PC-3 (cell line): ENCODE results near the gene CHMP6. TPM values are rescaled to one million over a fixed set of nuclear protein-coding genes. Genes with fewer than 3 reads are reported as not detected.
"Not testable (repeated sequence)": the region's sequence is repeated elsewhere in the genome, so short reads cannot be mapped to it uniquely, and the experiment has no call there.

Experiments
- ATAC-seq: fragments of 200-7000 bp; cut with Tn5 transposase; 2 replicates; pipeline ENCODE4 v1.9.1; 2020; ENCODE audit warnings: mild to moderate bottlenecking, moderate library complexity
- BruUV-seq: library from RNA; stranded (reverse); fragments of 400-500 nt; replicated peaks from 2 replicates; lab custom pipeline; 2021; lab: Mats Ljungman, UMichigan
- CTCF ChIA-PET: fragments of 300-600 bp; sonication (Branson Sonifier 250); formaldehyde crosslinking; loops from one replicate; lab custom pipeline; 2022; ENCODE audit warnings: antibody characterized with exemption; lab: Charles Lee
- POLR2A ChIA-PET: fragments of 300-600 bp; sonication (Branson Sonifier 250); formaldehyde crosslinking; loops from one replicate; lab custom pipeline; 2022; ENCODE audit warnings: antibody characterized with exemption; ENCODE audit not compliant: unreplicated experiment; lab: Charles Lee
- DNase-seq: peaks from one replicate; pipeline ENCODE4 v3.0.0-alpha.2; 2015
- H2AFZ ChIP-seq: fragments of 300-600 bp; sonication (generic); 2 replicates; pipeline ENCODE4 v1.6.0; 2016; ENCODE audit warnings: antibody characterized with exemption, low read length
- H3F3A ChIP-seq: fragments of 300-600 bp; sonication (generic); one replicate; pipeline ENCODE4 v1.6.0; 2017; ENCODE audit warnings: antibody characterized with exemption, low read length, control low read depth, mild to moderate bottlenecking; ENCODE audit not compliant: unreplicated experiment
- H3K27ac ChIP-seq: fragments of 300-600 bp; sonication (generic); 2 replicates; pipeline ENCODE4 v1.5.1; 2016; ENCODE audit warnings: mild to moderate bottlenecking, low read length
- H3K27me3 ChIP-seq: fragments of 300-600 bp; sonication (generic); 2 replicates; pipeline ENCODE4 v1.6.1; 2016; ENCODE audit warnings: low read length, mixed read lengths
- H3K36me3 ChIP-seq: fragments of 300-600 bp; sonication (generic); 2 replicates; pipeline ENCODE4 v1.6.1; 2016; ENCODE audit warnings: low read depth, mixed run types, low read length, mixed read lengths
- H3K4me1 ChIP-seq: fragments of 300-600 bp; sonication (generic); 2 replicates; pipeline ENCODE4 v1.5.1; 2016; ENCODE audit warnings: low read length; ENCODE audit not compliant: insufficient read depth
- H3K4me2 ChIP-seq: fragments of 300-600 bp; sonication (generic); 2 replicates; pipeline ENCODE4 v1.6.0; 2016; ENCODE audit warnings: low read length
- H3K4me3 ChIP-seq: fragments of 300-600 bp; sonication (generic); 2 replicates; pipeline ENCODE4 v1.5.1; 2016; ENCODE audit warnings: mild to moderate bottlenecking, low read length, mixed read lengths
- H3K79me2 ChIP-seq: fragments of 300-600 bp; sonication (generic); 2 replicates; pipeline ENCODE4 v1.6.1; 2017; ENCODE audit warnings: low read length, mixed read lengths
- H3K9ac ChIP-seq: fragments of 300-600 bp; sonication (generic); 2 replicates; pipeline ENCODE4 v1.6.0; 2016; ENCODE audit warnings: mild to moderate bottlenecking, low read length
- H3K9me2 ChIP-seq: fragments of 300-600 bp; sonication (generic); replicated peaks from 2 replicates; pipeline ENCODE4 v1.6.1; 2016; ENCODE audit warnings: mixed run types, low read length, mixed read lengths
- H3K9me3 ChIP-seq: fragments of 300-600 bp; sonication (generic); 2 replicates; pipeline ENCODE4 v1.6.1; 2016; ENCODE audit warnings: low read length, mixed read lengths
- H4K20me1 ChIP-seq: fragments of 300-600 bp; sonication (generic); 2 replicates; pipeline ENCODE4 v1.6.1; 2016; ENCODE audit warnings: low read length, mixed read lengths
- EZH2 ChIP-seq: fragments of 300-600 bp; sonication (generic); IDR thresholded peaks from one replicate; pipeline ENCODE4 v1.6.1; 2017; ENCODE audit warnings: antibody characterized with exemption, mild to moderate bottlenecking, low read length; ENCODE audit not compliant: unreplicated experiment
- EZH2phosphoT487 ChIP-seq: fragments of 300-600 bp; sonication (generic); IDR thresholded peaks from 2 replicates; pipeline ENCODE4 v1.6.1; 2018; ENCODE audit warnings: mild to moderate bottlenecking, antibody characterized with exemption, low read length, borderline replicate concordance
- intact Hi-C: fragments of 100-400 bp; cut with micrococcal nuclease; formaldehyde crosslinking; loops from 2 replicates; pipeline ENCODE4 v1.9.0; 2023
- total RNA-seq: library from RNA; depleted of rRNA; stranded (reverse); fragments of >200 nt; gene quantifications from 2 replicates; pipeline ENCODE4 v1.2.3, GENCODE V29; 2014
- TF ChIP-seq, protein P1 (sequence below): fragments of 300-600 bp; sonication (generic); conservative IDR thresholded peaks from 2 replicates; pipeline ENCODE4 v1.5.1; 2017; ENCODE audit warnings: antibody characterized with exemption, low read depth, mild to moderate bottlenecking, low read length

CHMP6 gene
- total RNA-seq, 1 experiment from 2014 or later: 26.1 TPM

DNA sequence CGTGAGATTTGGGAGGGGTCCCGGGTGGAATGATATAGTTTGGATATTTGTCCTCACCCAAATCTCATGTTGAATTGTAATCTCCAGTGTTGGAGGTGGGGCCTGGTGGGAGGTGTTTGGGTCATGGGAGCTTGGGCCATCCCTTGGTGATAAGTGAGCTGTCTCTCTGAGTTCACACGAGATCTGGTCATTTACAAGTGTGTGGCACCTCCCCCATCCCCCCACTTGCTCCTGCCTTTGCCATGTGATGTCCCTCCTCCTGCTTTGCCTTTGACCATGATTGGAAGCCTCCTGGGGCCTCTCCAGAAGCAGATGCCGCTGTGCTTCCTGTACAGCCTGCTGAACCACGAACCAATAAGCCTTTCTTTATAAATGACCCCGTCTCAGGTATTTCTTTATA, 22.0 kb downstream of the CHMP6 start:
- no peak for TF ChIP-seq EZH2
- TF ChIP-seq, protein P1, sequence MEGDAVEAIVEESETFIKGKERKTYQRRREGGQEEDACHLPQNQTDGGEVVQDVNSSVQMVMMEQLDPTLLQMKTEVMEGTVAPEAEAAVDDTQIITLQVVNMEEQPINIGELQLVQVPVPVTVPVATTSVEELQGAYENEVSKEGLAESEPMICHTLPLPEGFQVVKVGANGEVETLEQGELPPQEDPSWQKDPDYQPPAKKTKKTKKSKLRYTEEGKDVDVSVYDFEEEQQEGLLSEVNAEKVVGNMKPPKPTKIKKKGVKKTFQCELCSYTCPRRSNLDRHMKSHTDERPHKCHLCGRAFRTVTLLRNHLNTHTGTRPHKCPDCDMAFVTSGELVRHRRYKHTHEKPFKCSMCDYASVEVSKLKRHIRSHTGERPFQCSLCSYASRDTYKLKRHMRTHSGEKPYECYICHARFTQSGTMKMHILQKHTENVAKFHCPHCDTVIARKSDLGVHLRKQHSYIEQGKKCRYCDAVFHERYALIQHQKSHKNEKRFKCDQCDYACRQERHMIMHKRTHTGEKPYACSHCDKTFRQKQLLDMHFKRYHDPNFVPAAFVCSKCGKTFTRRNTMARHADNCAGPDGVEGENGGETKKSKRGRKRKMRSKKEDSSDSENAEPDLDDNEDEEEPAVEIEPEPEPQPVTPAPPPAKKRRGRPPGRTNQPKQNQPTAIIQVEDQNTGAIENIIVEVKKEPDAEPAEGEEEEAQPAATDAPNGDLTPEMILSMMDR: no peak
- no peak for TF ChIP-seq EZH2phosphoT487
- Histone ChIP-seq H2AFZ (no peak overlapping the region), H3K4me1 (no peaks in the 10 kb centered on the region; the same call in 1 of the 2 replicates), H3K79me2 (no peaks in the 10 kb centered on the region), H3K27me3 (no peaks in the 10 kb centered on the region), H3K27ac (no peak overlapping the region), H3K9me3 (peaks cover 10% of the 10 kb centered on the region; the same call in 1 of the 2 replicates), H4K20me1 (no peaks in the 10 kb centered on the region), H3K9ac (no peak overlapping the region), H3F3A (no peaks in the 10 kb centered on the region), H3K36me3 (0 out of 2 replicates have a peak, but pooled peaks cover 3% of the 10 kb centered on the region), H3K4me3 (no peak overlapping the region), H3K9me2 (no peaks in the 10 kb centered on the region), H3K4me2 (no peak overlapping the region)
- ATAC-seq (no peak), DNase-seq (no peak)
- BruUV-seq: no TSS peak
- intact Hi-C loops: no loop called here
- POLR2A ChIA-PET: no interaction called here
- CTCF ChIA-PET: no interaction called here

DNA sequence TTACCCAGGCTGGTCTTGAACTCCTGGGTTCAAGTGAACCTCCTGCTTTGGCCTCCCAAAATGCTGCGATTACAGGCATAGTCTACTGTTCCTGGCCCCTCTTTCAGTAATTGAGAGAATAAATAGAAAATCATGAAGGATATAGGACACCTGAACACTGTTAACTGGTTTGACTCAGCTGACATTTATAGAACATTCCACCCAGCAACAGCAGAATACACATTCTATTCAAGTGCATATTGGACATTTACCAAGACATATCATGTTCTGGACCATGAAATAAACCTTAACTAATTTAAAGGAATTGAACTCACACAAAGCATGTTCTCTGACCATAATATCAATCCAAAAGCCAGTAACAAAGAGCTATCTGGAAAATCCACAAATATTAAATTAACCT, 23.5 kb downstream of the CHMP6 start:
- POLR2A ChIA-PET: no interaction called here
- no peak for ATAC-seq
- H3K4me1 ChIP-seq: no peaks in the 10 kb centered on the region; the same call in 1 of the 2 replicates
- no peaks in the 10 kb centered on the region for H3F3A ChIP-seq
- H3K4me2 ChIP-seq: no peak overlapping the region
- intact Hi-C loops: no loop called here
- no peaks in the 10 kb centered on the region for H3K9me2 ChIP-seq
- DNase-seq: no peak
- no peak overlapping the region for H3K9ac ChIP-seq
- H3K27ac ChIP-seq: no peak overlapping the region
- H3K79me2 ChIP-seq: no peaks in the 10 kb centered on the region
- no peaks in the 10 kb centered on the region for H4K20me1 ChIP-seq
- no peaks in the 10 kb centered on the region for H3K27me3 ChIP-seq
- H3K4me3 ChIP-seq: no peak overlapping the region
- CTCF ChIA-PET: no interaction called here
- no peak overlapping the region for H2AFZ ChIP-seq
- peaks cover 10% of the 10 kb centered on the region; the same call in 1 of the 2 replicates for H3K9me3 ChIP-seq
- TF ChIP-seq EZH2 (no peak), EZH2phosphoT487 (no peak)
- TF ChIP-seq, protein P1: no peak
- no TSS peak for BruUV-seq
- H3K36me3 ChIP-seq: 0 out of 2 replicates have a peak, but pooled peaks cover 3% of the 10 kb centered on the region

DNA sequence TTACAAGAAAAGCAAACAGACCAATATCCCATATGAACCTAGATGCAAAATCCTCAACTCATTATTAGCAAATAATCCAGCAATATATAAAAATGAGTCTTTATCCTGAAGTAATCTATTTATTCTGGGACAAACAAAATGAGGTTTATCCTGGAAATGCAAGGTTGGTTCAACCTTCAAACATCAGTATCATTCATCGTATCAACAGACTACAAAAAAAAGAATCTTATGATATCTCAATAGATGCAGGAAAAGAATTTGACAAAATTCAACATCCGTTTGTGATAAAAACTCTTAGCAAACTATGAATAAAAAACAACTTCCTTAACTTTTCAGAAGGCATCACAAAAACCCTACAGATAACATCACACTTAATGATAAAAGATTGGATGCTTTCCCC, 24.9 kb downstream of the CHMP6 start:
- no peak for DNase-seq
- Histone ChIP-seq H3K9ac (no peak overlapping the region), H3K9me2 (no peaks in the 10 kb centered on the region), H3K79me2 (no peaks in the 10 kb centered on the region), H4K20me1 (no peaks in the 10 kb centered on the region), H3K36me3 (no peaks in the 10 kb centered on the region), H3K27ac (no peak overlapping the region), H3K4me3 (no peak overlapping the region), H3F3A (no peaks in the 10 kb centered on the region), H3K27me3 (no peaks in the 10 kb centered on the region), H2AFZ (no peak overlapping the region), H3K9me3 (0 out of 2 replicates have a peak, but pooled peaks cover 7% of the 10 kb centered on the region), H3K4me1 (no peaks in the 10 kb centered on the region; the same call in 1 of the 2 replicates), H3K4me2 (no peak overlapping the region)
- TF ChIP-seq EZH2phosphoT487: no peak
- TF ChIP-seq, protein P1: no peak
- TF ChIP-seq EZH2: no peak
- no peak for ATAC-seq
- no TSS peak for BruUV-seq
- ChIA-PET CTCF (no interaction called here), POLR2A (no interaction called here)
- intact Hi-C loops: no loop called here

DNA sequence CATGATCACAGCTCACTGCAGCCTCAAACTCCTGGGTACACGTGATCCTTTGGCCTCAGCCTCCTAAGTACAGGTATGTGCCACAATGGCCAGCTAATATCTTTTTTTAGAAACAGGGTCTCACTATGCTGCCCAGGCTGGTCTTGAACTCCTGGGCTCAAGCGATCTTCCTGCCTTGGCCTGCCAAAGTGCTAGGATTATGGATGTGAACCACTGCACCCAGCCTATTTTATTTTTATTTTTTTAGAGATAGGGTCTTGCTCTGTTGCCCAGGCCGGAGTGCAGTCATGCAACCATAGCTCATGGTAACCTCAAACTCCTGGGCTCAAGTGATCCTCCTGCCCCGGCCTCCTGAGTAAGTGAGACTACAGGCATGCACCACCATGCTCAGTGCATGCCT, 25.7 kb downstream of the CHMP6 start:
- BruUV-seq, intact Hi-C loops, H4K20me1 ChIP-seq, H2AFZ ChIP-seq, POLR2A ChIA-PET, H3F3A ChIP-seq, H3K9me3 ChIP-seq, H3K27me3 ChIP-seq, H3K4me3 ChIP-seq, H3K79me2 ChIP-seq, H3K4me2 ChIP-seq, H3K27ac ChIP-seq, H3K9me2 ChIP-seq, ATAC-seq, CTCF ChIA-PET, H3K4me1 ChIP-seq, DNase-seq, H3K9ac ChIP-seq, H3K36me3 ChIP-seq: not testable (repeated sequence)
